SU-DHL-6 (cell line): ENCODE data around the gene DNAH9.

ENCODE experiments used
- H2AFZ ChIP-seq: fragments of 200-600 bp; sonication (generic); 2 replicates; pipeline ENCODE4 v1.6.1; 2014; ENCODE audit warnings: low read depth, mild to moderate bottlenecking, moderate library complexity, mixed read lengths, antibody characterized with exemption, low read length; ENCODE audit not compliant: severe bottlenecking
- H3F3A ChIP-seq: fragments of 200-600 bp; shearing (Covaris generic); 2 replicates; pipeline ENCODE4 v1.6.0; 2016; ENCODE audit warnings: antibody characterized with exemption, mild to moderate bottlenecking; ENCODE audit not compliant: insufficient read depth
- H3K27ac ChIP-seq: fragments of 200-600 bp; sonication (generic); 2 replicates; pipeline ENCODE4 v1.5.1; 2016; ENCODE audit warnings: low read depth, mild to moderate bottlenecking, low read length, moderate library complexity, mixed read lengths
- H3K27me3 ChIP-seq: fragments of 200-600 bp; sonication (generic), shearing (Covaris generic); 2 replicates; pipeline ENCODE4 v1.6.0; 2014; ENCODE audit warnings: mild to moderate bottlenecking, low read length
- H3K36me3 ChIP-seq: fragments of 200-600 bp; sonication (generic); 2 replicates; pipeline ENCODE4 v1.6.1; 2014; ENCODE audit warnings: mild to moderate bottlenecking, low read length, mixed read lengths
- H3K4me2 ChIP-seq: fragments of 300-600, 200-600 bp; shearing (Covaris generic), sonication (generic); 2 replicates; pipeline ENCODE4 v1.6.0; 2014; ENCODE audit warnings: low read length, low read depth, mild to moderate bottlenecking; ENCODE audit not compliant: poor library complexity, severe bottlenecking
- H3K4me3 ChIP-seq: fragments of 200-600 bp; sonication (generic); 2 replicates; pipeline ENCODE4 v1.5.1; 2014; ENCODE audit warnings: antibody characterized with exemption, low read length, mild to moderate bottlenecking, mixed read lengths; ENCODE audit not compliant: insufficient read depth, poor library complexity, severe bottlenecking
- H3K79me2 ChIP-seq: fragments of 200-600 bp; sonication (generic); 2 replicates; pipeline ENCODE4 v1.6.1; 2014; ENCODE audit warnings: mild to moderate bottlenecking, low read length, moderate library complexity; ENCODE audit not compliant: insufficient read depth
- H3K9ac ChIP-seq: fragments of 200-600 bp; sonication (generic); 2 replicates; pipeline ENCODE4 v1.7.0; 2014; ENCODE audit warnings: mild to moderate bottlenecking, low read length
- H3K9me2 ChIP-seq: fragments of 200-600 bp; sonication (generic); replicated peaks from 2 replicates; pipeline ENCODE4 v1.6.1; 2014; ENCODE audit warnings: low read length; ENCODE audit not compliant: insufficient read depth
- H3K9me3 ChIP-seq: fragments of 200-600 bp; sonication (generic); 2 replicates; pipeline ENCODE4 v1.6.1; 2014; ENCODE audit warnings: low read length, mixed read lengths; ENCODE audit not compliant: insufficient read depth
- H4K20me1 ChIP-seq: fragments of 200-600 bp; sonication (generic); 2 replicates; pipeline ENCODE4 v1.6.1; 2014; ENCODE audit warnings: low read depth, mild to moderate bottlenecking, antibody characterized with exemption, low read length, moderate library complexity, mixed read lengths
- CTCF ChIP-seq: fragments of 200-600 bp; sonication (generic); IDR thresholded peaks from one replicate; pipeline ENCODE4 v1.5.1; 2017; ENCODE audit warnings: antibody characterized with exemption, mild to moderate bottlenecking, low read length, moderate library complexity; ENCODE audit not compliant: insufficient read depth, poor library complexity, severe bottlenecking
- EZH2phosphoT487 ChIP-seq: fragments of 200-600 bp; sonication (generic), shearing (Covaris generic); conservative IDR thresholded peaks from 2 replicates; pipeline ENCODE4 v1.6.1; 2018; ENCODE audit warnings: mild to moderate bottlenecking, antibody characterized with exemption, low read length, moderate library complexity, mixed read lengths

Gene DNAH9

GRCh38 chr17:11901931-11902330 lies 303.7 kb downstream of the DNAH9 start:
- TF ChIP-seq EZH2phosphoT487: no peak
- TF ChIP-seq CTCF: no peak
- H3K9me2 ChIP-seq: no peaks in the 10 kb centered on the region

GRCh38 chr17:11908711-11909146 lies 310.5 kb downstream of the DNAH9 start:
- Histone ChIP-seq H2AFZ (no peak overlapping the region), H3K4me3 (no peak overlapping the region), H3K9me2 (no peaks in the 10 kb centered on the region), H3K27ac (no peak overlapping the region), H3F3A (no peaks in the 10 kb centered on the region), H3K9ac (no peak overlapping the region), H4K20me1 (no peaks in the 10 kb centered on the region), H3K79me2 (no peaks in the 10 kb centered on the region), H3K27me3 (no peaks in the 10 kb centered on the region), H3K36me3 (no peaks in the 10 kb centered on the region), H3K9me3 (no peaks in the 10 kb centered on the region), H3K4me2 (no peak overlapping the region)
- TF ChIP-seq EZH2phosphoT487 (no peak), CTCF (no peak)

More at GRCh38 chr17:11901931-11902330, 303.7 kb downstream of the DNAH9 start:
- Histone ChIP-seq H3K27ac (no peak overlapping the region), H3K9me3 (no peaks in the 10 kb centered on the region), H3F3A (no peaks in the 10 kb centered on the region), H3K27me3 (no peaks in the 10 kb centered on the region), H3K9ac (no peak overlapping the region), H4K20me1 (no peaks in the 10 kb centered on the region), H3K4me2 (no peak overlapping the region), H3K79me2 (no peaks in the 10 kb centered on the region), H3K36me3 (no peaks in the 10 kb centered on the region), H2AFZ (no peak overlapping the region), H3K4me3 (no peak overlapping the region)

GRCh38 chr17:11909348-11909747 lies 311.1 kb downstream of the DNAH9 start:
- no peak for TF ChIP-seq EZH2phosphoT487
- no peak for TF ChIP-seq CTCF
- H3K9ac ChIP-seq: no peak overlapping the region
- no peaks in the 10 kb centered on the region for H3F3A ChIP-seq
- H3K36me3 ChIP-seq: no peaks in the 10 kb centered on the region
- no peak overlapping the region for H3K4me3 ChIP-seq
- no peak overlapping the region for H3K4me2 ChIP-seq
- H3K79me2 ChIP-seq: no peaks in the 10 kb centered on the region
- no peak overlapping the region for H3K27ac ChIP-seq
- H4K20me1 ChIP-seq: no peaks in the 10 kb centered on the region
- no peaks in the 10 kb centered on the region for H3K27me3 ChIP-seq
- H3K9me2 ChIP-seq: no peaks in the 10 kb centered on the region
- no peak overlapping the region for H2AFZ ChIP-seq
- no peaks in the 10 kb centered on the region for H3K9me3 ChIP-seq
